ENCODE data around the gene METTL9. TPM values are rescaled to one million over a fixed set of nuclear protein-coding genes. Genes with fewer than 3 reads are reported as not detected.

Gene METTL9
- total RNA-seq, 5 donors from 2014 or later (not counting 1 experiment from before 2014, with no cell fraction given): 69.3 to 93.3 (median 75.5) TPM

GRCh38 chr16:21641916-21642315, 42.5 kb downstream of the METTL9 start:
- WGBS (ENCODE audit: insufficient coverage): no CpG with 5 or more reads among the region's 6 CpGs
- Histone ChIP-seq H3K27me3 (replicated peaks in 1 of 2; ENCODE audit: control insufficient read depth in 2 of 2, extremely low read depth in 1 of 2, insufficient read depth in 2 of 2, low read length in 1 of 2) (no peaks in the 10 kb centered on the region), H3K27ac (ENCODE audit: low read length) (no peak overlapping the region), H3K36me3 (ENCODE audit: control insufficient read depth in 2 of 2, extremely low read depth in 1 of 2, insufficient read depth in 1 of 2, low read length in 1 of 2) (no peaks in the 10 kb centered on the region), H3K9me3 (no peaks in the 10 kb centered on the region), H3K4me1 (ENCODE audit: control insufficient read depth in 1 of 2, extremely low read depth in 1 of 2, insufficient read depth in 2 of 2, low read length in 2 of 2) (peaks cover 33 to 45% of the 10 kb centered on the region in 2 experiments), H3K4me3 (ENCODE audit: control insufficient read depth in 1 of 2, extremely low read depth in 1 of 2, low read length in 1 of 2) (no peak overlapping the region)
- Mint-ChIP-seq H3K36me3 (peaks cover 3% of the 10 kb centered on the region), H3K27me3 (no peaks in the 10 kb centered on the region), H3K27ac (no peak overlapping the region), H3K9me3 (no peaks in the 10 kb centered on the region), H3K4me3 (no peak overlapping the region), H3K4me1 (peaks cover 47 to 61% (median 60%) of the 10 kb centered on the region in 3 donors)
- POLR2A ChIA-PET: interaction anchor here in 1 of 2 donors (0.8 kb wide), 1 partner anchor 59 kb away, joined by 3 read pairs; no protein-coding TSS in a partner anchor
- no peak for ATAC-seq (replicated peaks in 1 of 4)
- CTCF ChIA-PET: interaction anchor here in 1 of 2 donors (0.6 to 3.6 kb wide), 7 partner anchors 16 to 66 kb away, joined by 3 to 26 read pairs (median 4); no protein-coding TSS in a partner anchor
- no peak for DNase-seq

DNA sequence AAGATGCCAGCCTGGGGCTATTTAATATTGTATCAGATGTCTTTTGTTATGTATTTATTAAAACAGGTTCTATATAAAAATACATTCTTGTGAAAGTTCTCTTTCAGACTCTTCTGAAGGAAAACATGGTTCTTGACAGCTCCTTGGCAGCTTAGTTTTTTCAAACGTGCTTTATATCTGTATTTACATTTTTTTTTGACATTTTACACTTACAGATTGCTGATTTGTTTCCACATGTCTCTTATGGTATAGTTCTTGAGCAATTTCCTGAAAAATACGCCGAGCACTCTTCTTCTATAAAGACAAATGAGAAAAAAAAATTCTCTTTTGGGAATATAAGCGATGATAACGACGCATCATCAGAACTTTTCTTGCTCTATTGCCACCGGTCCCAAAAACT, 43.5 kb downstream of the METTL9 start:
- H3K27ac Mint-ChIP-seq: no peak overlapping the region
- Histone ChIP-seq H3K9me3 (no peaks in the 10 kb centered on the region), H3K36me3 (ENCODE audit: control insufficient read depth in 2 of 2, extremely low read depth in 1 of 2, insufficient read depth in 1 of 2, low read length in 1 of 2) (no peaks in the 10 kb centered on the region), H3K27me3 (replicated peaks in 1 of 2; ENCODE audit: control insufficient read depth in 2 of 2, extremely low read depth in 1 of 2, insufficient read depth in 2 of 2, low read length in 1 of 2) (no peaks in the 10 kb centered on the region), H3K4me3 (ENCODE audit: control insufficient read depth in 1 of 2, extremely low read depth in 1 of 2, low read length in 1 of 2) (no peak overlapping the region), H3K4me1 (ENCODE audit: control insufficient read depth in 1 of 2, extremely low read depth in 1 of 2, insufficient read depth in 2 of 2, low read length in 2 of 2) (peaks cover 42 to 48% of the 10 kb centered on the region in 2 experiments), H3K27ac (ENCODE audit: low read length) (no peak overlapping the region)
- H3K36me3 Mint-ChIP-seq: peaks cover 3% of the 10 kb centered on the region
- ChIA-PET CTCF (interaction anchor here (0.7 to 3.6 kb wide), 4 partner anchors 15 to 60 kb away, joined by 3 to 26 read pairs (median 6); no protein-coding TSS in a partner anchor), POLR2A (interaction anchor here (0.5 to 0.8 kb wide), 2 partner anchors 40 to 60 kb away, joined by 3 to 4 read pairs; no protein-coding TSS in a partner anchor)
- DNase-seq (no peak), ATAC-seq (replicated peaks in 1 of 4) (no peak)
- H3K4me3 Mint-ChIP-seq: no peak overlapping the region
- H3K9me3 Mint-ChIP-seq: no peaks in the 10 kb centered on the region
- whole genome bisulfite sequencing (ENCODE audit: insufficient coverage): no CpG with 5 or more reads among the region's 7 CpGs
- H3K4me1 Mint-ChIP-seq: peaks cover 56 to 63% (median 61%) of the 10 kb centered on the region in 3 donors
- H3K27me3 Mint-ChIP-seq: no peaks in the 10 kb centered on the region

DNA sequence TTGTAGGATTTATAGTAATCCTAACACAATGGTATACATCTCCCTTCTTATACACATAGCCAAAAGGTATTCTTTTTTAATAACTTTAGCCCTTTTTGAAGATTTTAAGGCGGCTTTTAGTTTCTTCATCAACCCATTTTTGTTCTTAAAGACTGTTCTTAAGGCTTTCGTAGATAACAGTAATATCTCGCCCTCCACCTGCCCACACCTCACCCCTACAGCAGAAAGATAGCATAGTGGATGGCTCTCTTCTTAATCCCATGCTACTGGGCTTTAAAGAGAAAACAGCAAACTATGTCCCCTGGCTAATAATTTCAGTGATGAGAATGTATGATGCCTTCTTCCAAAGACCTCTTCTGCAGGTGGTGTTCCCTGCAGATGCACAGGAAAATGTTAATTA, 44.4 kb downstream of the METTL9 start:
- H3K27ac ChIP-seq (ENCODE audit: low read length): no peak overlapping the region
- no peaks in the 10 kb centered on the region for H3K27me3 ChIP-seq (replicated peaks in 1 of 2; ENCODE audit: control insufficient read depth in 2 of 2, extremely low read depth in 1 of 2, insufficient read depth in 2 of 2, low read length in 1 of 2)
- H3K36me3 ChIP-seq (ENCODE audit: control insufficient read depth in 2 of 2, extremely low read depth in 1 of 2, insufficient read depth in 1 of 2, low read length in 1 of 2): no peaks in the 10 kb centered on the region
- ATAC-seq (replicated peaks in 1 of 4) (no peak), DNase-seq (no peak)
- no peaks in the 10 kb centered on the region for H3K9me3 ChIP-seq
- Mint-ChIP-seq H3K4me1 (peaks cover 56 to 63% (median 62%) of the 10 kb centered on the region in 3 donors), H3K4me3 (peak overlapping the region in 1 of 3 donors; percentile 19), H3K27ac (peak overlapping the region; percentile 79 to 96), H3K36me3 (peaks cover 3% of the 10 kb centered on the region), H3K9me3 (no peaks in the 10 kb centered on the region), H3K27me3 (no peaks in the 10 kb centered on the region)
- no CpG with 5 or more reads among the region's 3 CpGs for WGBS (ENCODE audit: insufficient coverage)
- H3K4me3 ChIP-seq (ENCODE audit: control insufficient read depth in 1 of 2, extremely low read depth in 1 of 2, low read length in 1 of 2): no peak overlapping the region
- peaks cover 38 to 50% of the 10 kb centered on the region in 2 experiments for H3K4me1 ChIP-seq (ENCODE audit: control insufficient read depth in 1 of 2, extremely low read depth in 1 of 2, insufficient read depth in 2 of 2, low read length in 2 of 2)
- ChIA-PET CTCF (interaction anchor here in 1 of 2 donors (0.5 to 3.0 kb wide), 4 partner anchors 9 to 324 kb away, joined by 3 to 19 read pairs (median 3); partner anchors contain the start of gene IGSF6), POLR2A (no interaction called here)

GRCh38 chr16:21644674-21645073, 45.3 kb downstream of the METTL9 start:
- CTCF ChIA-PET: interaction anchor here in 1 of 2 donors (0.7 to 3.0 kb wide), 4 partner anchors 13 to 64 kb away, joined by 3 to 19 read pairs (median 4); no protein-coding TSS in a partner anchor
- 100% methylated on average over 2 of the region's 4 CpGs for WGBS (ENCODE audit: insufficient coverage)
- H3K4me3 Mint-ChIP-seq: peak overlapping the region; percentile 67 to 80 (median 77)
- Histone ChIP-seq H3K4me3 (ENCODE audit: control insufficient read depth in 1 of 2, extremely low read depth in 1 of 2, low read length in 1 of 2) (peak overlapping the region in 1 of 2 donors; percentile 47), H3K36me3 (ENCODE audit: control insufficient read depth in 2 of 2, extremely low read depth in 1 of 2, insufficient read depth in 1 of 2, low read length in 1 of 2) (no peaks in the 10 kb centered on the region), H3K9me3 (no peaks in the 10 kb centered on the region), H3K27ac (ENCODE audit: low read length) (peak overlapping the region; percentile 88), H3K27me3 (replicated peaks in 1 of 2; ENCODE audit: control insufficient read depth in 2 of 2, extremely low read depth in 1 of 2, insufficient read depth in 2 of 2, low read length in 1 of 2) (no peaks in the 10 kb centered on the region), H3K4me1 (ENCODE audit: control insufficient read depth in 1 of 2, extremely low read depth in 1 of 2, insufficient read depth in 2 of 2, low read length in 2 of 2) (peaks cover 33 to 54% of the 10 kb centered on the region in 2 experiments)
- peaks cover 56 to 61% (median 58%) of the 10 kb centered on the region in 3 donors for H3K4me1 Mint-ChIP-seq
- peak overlapping the region; percentile 96 for H3K27ac Mint-ChIP-seq
- POLR2A ChIA-PET: no interaction called here
- ATAC-seq (replicated peaks in 1 of 4) (no peak), DNase-seq (no peak)
- H3K9me3 Mint-ChIP-seq: no peaks in the 10 kb centered on the region
- no peaks in the 10 kb centered on the region for H3K27me3 Mint-ChIP-seq
- H3K36me3 Mint-ChIP-seq: peaks cover 3% of the 10 kb centered on the region

GRCh38 chr16:21645261-21645721, 45.9 kb downstream of the METTL9 start:
- Mint-ChIP-seq H3K27me3 (no peaks in the 10 kb centered on the region), H3K4me3 (peak overlapping the region; percentile 67 to 80 (median 77)), H3K9me3 (no peaks in the 10 kb centered on the region), H3K36me3 (peaks cover 3% of the 10 kb centered on the region), H3K27ac (peak overlapping the region; percentile 96), H3K4me1 (peaks cover 56 to 61% (median 58%) of the 10 kb centered on the region in 3 donors)
- CTCF ChIA-PET: interaction anchor here in 1 of 2 donors (1.2 to 3.0 kb wide), 4 partner anchors 12 to 63 kb away, joined by 4 to 19 read pairs (median 5); no protein-coding TSS in a partner anchor
- peaks cover 33 to 52% of the 10 kb centered on the region in 2 experiments for H3K4me1 ChIP-seq (ENCODE audit: control insufficient read depth in 1 of 2, extremely low read depth in 1 of 2, insufficient read depth in 2 of 2, low read length in 2 of 2)
- peak in 15 of 35 experiments; percentile 15 to 80 (median 28) for DNase-seq
- no CpG with 5 or more reads among the region's 9 CpGs for WGBS (ENCODE audit: insufficient coverage)
- POLR2A ChIA-PET: interaction anchor here (0.5 to 1.0 kb wide), 6 partner anchors 11 to 89 kb away, joined by 3 to 13 read pairs (median 4); no protein-coding TSS in a partner anchor
- peak overlapping the region; percentile 47 to 68 for H3K4me3 ChIP-seq (ENCODE audit: control insufficient read depth in 1 of 2, extremely low read depth in 1 of 2, low read length in 1 of 2)
- no peaks in the 10 kb centered on the region for H3K9me3 ChIP-seq
- H3K27me3 ChIP-seq (replicated peaks in 1 of 2; ENCODE audit: control insufficient read depth in 2 of 2, extremely low read depth in 1 of 2, insufficient read depth in 2 of 2, low read length in 1 of 2): no peaks in the 10 kb centered on the region
- peak; percentile 51 to 66 (median 60) for ATAC-seq (replicated peaks in 1 of 4)
- H3K36me3 ChIP-seq (ENCODE audit: control insufficient read depth in 2 of 2, extremely low read depth in 1 of 2, insufficient read depth in 1 of 2, low read length in 1 of 2): no peaks in the 10 kb centered on the region
- peak overlapping the region; percentile 88 for H3K27ac ChIP-seq (ENCODE audit: low read length)

- POLR2A ChIA-PET: interaction anchor here (0.6 to 1.0 kb wide), 6 partner anchors 44 to 654 kb away, joined by 3 to 5 read pairs (median 4); no protein-coding TSS in a partner anchor
- no peak for DNase-seq
- peak overlapping the region; percentile 96 for H3K27ac Mint-ChIP-seq
- ATAC-seq (replicated peaks in 1 of 4): no peak
- H3K27ac ChIP-seq (ENCODE audit: low read length): peak overlapping the region; percentile 88
- no peaks in the 10 kb centered on the region for H3K27me3 ChIP-seq (replicated peaks in 1 of 2; ENCODE audit: control insufficient read depth in 2 of 2, extremely low read depth in 1 of 2, insufficient read depth in 2 of 2, low read length in 1 of 2)
- H3K36me3 Mint-ChIP-seq: no peaks in the 10 kb centered on the region
- H3K9me3 ChIP-seq: no peaks in the 10 kb centered on the region
- H3K9me3 Mint-ChIP-seq: no peaks in the 10 kb centered on the region
- peak overlapping the region; percentile 67 to 80 (median 77) for H3K4me3 Mint-ChIP-seq
- peaks cover 33 to 54% of the 10 kb centered on the region in 2 experiments for H3K4me1 ChIP-seq (ENCODE audit: control insufficient read depth in 1 of 2, extremely low read depth in 1 of 2, insufficient read depth in 2 of 2, low read length in 2 of 2)
- peak overlapping the region in 1 of 2 donors; percentile 47 for H3K4me3 ChIP-seq (ENCODE audit: control insufficient read depth in 1 of 2, extremely low read depth in 1 of 2, low read length in 1 of 2)
- peaks cover 52 to 59% (median 58%) of the 10 kb centered on the region in 3 donors for H3K4me1 Mint-ChIP-seq
- CTCF ChIA-PET: interaction anchor here (0.7 to 3.0 kb wide), 5 partner anchors 11 to 49 kb away, joined by 3 to 19 read pairs (median 5); no protein-coding TSS in a partner anchor
- no peaks in the 10 kb centered on the region for H3K36me3 ChIP-seq (ENCODE audit: control insufficient read depth in 2 of 2, extremely low read depth in 1 of 2, insufficient read depth in 1 of 2, low read length in 1 of 2)
- no peaks in the 10 kb centered on the region for H3K27me3 Mint-ChIP-seq
- 60% methylated on average over 1 of the region's 5 CpGs for WGBS (ENCODE audit: insufficient coverage)
Observed at GRCh38 chr16:21646091-21646490, 46.7 kb downstream of the METTL9 start.
